MM.1S (cell line): ENCODE measurements around the gene RNASE13.

Source experiments
- DNase-seq: peaks from one replicate; pipeline ENCODE4 v3.0.0-alpha.2; 2015
- H2AFZ ChIP-seq: fragments of 300-600 bp; sonication (generic); 2 replicates; pipeline ENCODE4 v1.6.0; 2016; ENCODE audit warnings: antibody characterized with exemption, low read length
- H3F3A ChIP-seq: fragments of 300-600 bp; sonication (generic); 2 replicates; pipeline ENCODE4 v1.6.1; 2016; ENCODE audit warnings: mild to moderate bottlenecking, antibody characterized with exemption, low read length, moderate library complexity, mixed read lengths; ENCODE audit not compliant: insufficient read depth
- H3K27ac ChIP-seq: fragments of 300-600 bp; sonication (generic); 2 replicates; pipeline ENCODE4 v1.5.1; 2016; ENCODE audit warnings: mild to moderate bottlenecking, low read length
- H3K27me3 ChIP-seq: fragments of 300-600 bp; sonication (generic); replicated peaks from 2 replicates; pipeline ENCODE4 v1.6.0; 2016; ENCODE audit warnings: low read length; ENCODE audit not compliant: insufficient read depth
- H3K36me3 ChIP-seq: fragments of 300-600 bp; sonication (generic); replicated peaks from 2 replicates; pipeline ENCODE4 v1.6.1; 2016; ENCODE audit warnings: mild to moderate bottlenecking, low read length, mixed read lengths; ENCODE audit not compliant: insufficient read depth
- H3K4me1 ChIP-seq: fragments of 300-600 bp; sonication (generic); 2 replicates; pipeline ENCODE4 v1.6.1; 2016; ENCODE audit warnings: low read length, mixed read lengths
- H3K4me2 ChIP-seq: fragments of 300-600 bp; sonication (generic); 2 replicates; pipeline ENCODE4 v1.6.0; 2016; ENCODE audit warnings: low read depth, low read length
- H3K4me3 ChIP-seq: fragments of 300-600 bp; sonication (generic); 2 replicates; pipeline ENCODE4 v1.5.1; 2016; ENCODE audit warnings: low read length, mixed read lengths
- H3K79me2 ChIP-seq: fragments of 300-600 bp; sonication (generic); 2 replicates; pipeline ENCODE4 v1.6.1; 2016; ENCODE audit warnings: mixed run types, low read length, mixed read lengths
- H3K9ac ChIP-seq: fragments of 300-600 bp; sonication (generic); 2 replicates; pipeline ENCODE4 v1.6.1; 2016; ENCODE audit warnings: low read length, mixed read lengths
- H3K9me2 ChIP-seq: fragments of 300-600 bp; sonication (generic); replicated peaks from 2 replicates; pipeline ENCODE4 v1.6.1; 2016; ENCODE audit warnings: mild to moderate bottlenecking, low read length, mixed read lengths; ENCODE audit not compliant: insufficient read depth
- H3K9me3 ChIP-seq: fragments of 300-600 bp; sonication (generic); replicated peaks from 2 replicates; pipeline ENCODE4 v1.6.1; 2016; ENCODE audit warnings: mild to moderate bottlenecking, low read length, mixed read lengths; ENCODE audit not compliant: insufficient read depth
- H4K20me1 ChIP-seq: fragments of 300-600 bp; sonication (generic); 2 replicates; pipeline ENCODE4 v1.6.1; 2016; ENCODE audit warnings: mild to moderate bottlenecking, low read length, moderate library complexity, mixed read lengths; ENCODE audit not compliant: insufficient read depth
- CTCF ChIP-seq: fragments of 300-600 bp; sonication (generic); IDR thresholded peaks from 2 replicates; pipeline ENCODE4 v1.5.1; 2016; ENCODE audit warnings: antibody characterized with exemption, low read length, mixed read lengths
- EZH2 ChIP-seq: fragments of 300-600 bp; sonication (generic); optimal IDR thresholded peaks from 2 replicates; pipeline ENCODE3; 2017; ENCODE audit warnings: low read depth, mild to moderate bottlenecking, antibody characterized with exemption, low read length, mixed read lengths
- EZH2phosphoT487 ChIP-seq: fragments of 300-600 bp; sonication (generic); IDR thresholded peaks from 2 replicates; pipeline ENCODE4 v1.6.1; 2018; ENCODE audit warnings: antibody characterized with exemption, low read length

Gene RNASE13

GRCh38 chr14:21073921-21074320 is 39.3 kb upstream of the RNASE13 start:
- peaks cover 6% of the 10 kb centered on the region; the same call in 1 of the 2 replicates for H3F3A ChIP-seq
- H4K20me1 ChIP-seq, result no peaks in the 10 kb centered on the region
- H3K4me2 ChIP-seq, result no peak overlapping the region
- peaks cover 9% of the 10 kb centered on the region for H3K27me3 ChIP-seq
- no peak for TF ChIP-seq EZH2
- TF ChIP-seq CTCF, result no peak
- TF ChIP-seq EZH2phosphoT487, result no peak
- no peak for DNase-seq
- H3K79me2 ChIP-seq, result no peaks in the 10 kb centered on the region
- H3K9ac ChIP-seq, result no peak overlapping the region
- H2AFZ ChIP-seq, result no peak overlapping the region
- no peak overlapping the region for H3K27ac ChIP-seq
- no peaks in the 10 kb centered on the region for H3K4me1 ChIP-seq
- no peaks in the 10 kb centered on the region for H3K9me2 ChIP-seq
- no peaks in the 10 kb centered on the region for H3K36me3 ChIP-seq
- H3K9me3 ChIP-seq, result no peaks in the 10 kb centered on the region
- H3K4me3 ChIP-seq, result no peak overlapping the region

- no peaks in the 10 kb centered on the region for H3K79me2 ChIP-seq
- H3F3A ChIP-seq, result peaks cover 6% of the 10 kb centered on the region; the same call in 1 of the 2 replicates
- no peak overlapping the region for H3K4me3 ChIP-seq
- no peaks in the 10 kb centered on the region for H3K4me1 ChIP-seq
- no peaks in the 10 kb centered on the region for H4K20me1 ChIP-seq
- H3K27me3 ChIP-seq, result peaks cover 11% of the 10 kb centered on the region
- no peaks in the 10 kb centered on the region for H3K9me2 ChIP-seq
- no peaks in the 10 kb centered on the region for H3K9me3 ChIP-seq
- no peak overlapping the region for H2AFZ ChIP-seq
- no peaks in the 10 kb centered on the region for H3K36me3 ChIP-seq
- TF ChIP-seq EZH2, result no peak
- no peak for TF ChIP-seq EZH2phosphoT487
- TF ChIP-seq CTCF, result no peak
- DNase-seq, result no peak
- H3K4me2 ChIP-seq, result no peak overlapping the region
- H3K27ac ChIP-seq, result no peak overlapping the region
- no peak overlapping the region for H3K9ac ChIP-seq
Observed at GRCh38 chr14:21072781-21073339, 38.3 kb upstream of the RNASE13 start.

GRCh38 chr14:21072031-21072473 is 37.4 kb upstream of the RNASE13 start:
- TF ChIP-seq EZH2 (no peak), EZH2phosphoT487 (no peak), CTCF (no peak)
- H3K4me3 ChIP-seq, result peak overlapping the region; percentile 75
- H3K79me2 ChIP-seq, result no peaks in the 10 kb centered on the region
- peak overlapping the region; percentile 95 for H3K4me2 ChIP-seq
- H3K9me2 ChIP-seq, result no peaks in the 10 kb centered on the region
- no peaks in the 10 kb centered on the region for H3K4me1 ChIP-seq
- peak overlapping the region; percentile 56; the same call in 1 of the 2 replicates for H2AFZ ChIP-seq
- no peak for DNase-seq
- no peaks in the 10 kb centered on the region for H3K9me3 ChIP-seq
- no peaks in the 10 kb centered on the region for H4K20me1 ChIP-seq
- 0 out of 2 replicates have a peak overlapping the region, but pooled peaks have one; percentile 33 for H3K9ac ChIP-seq
- peaks cover 11% of the 10 kb centered on the region for H3K27me3 ChIP-seq
- peak overlapping the region; percentile 18; the same call in 1 of the 2 replicates for H3K27ac ChIP-seq
- peaks cover 6% of the 10 kb centered on the region; the same call in 1 of the 2 replicates for H3F3A ChIP-seq
- H3K36me3 ChIP-seq, result no peaks in the 10 kb centered on the region
